HG02970 (cell line): ENCODE measurements around the gene BMX.

ENCODE experiments used
- ATAC-seq: cut with Tn5 transposase; IDR thresholded peaks from one replicate; pipeline ENCODE4 v1.9.1; 2021; ENCODE audit warnings: mild to moderate bottlenecking, moderate library complexity, moderate number of reproducible peaks; ENCODE audit not compliant: unreplicated experiment, low FRiP score

BMX gene

DNA sequence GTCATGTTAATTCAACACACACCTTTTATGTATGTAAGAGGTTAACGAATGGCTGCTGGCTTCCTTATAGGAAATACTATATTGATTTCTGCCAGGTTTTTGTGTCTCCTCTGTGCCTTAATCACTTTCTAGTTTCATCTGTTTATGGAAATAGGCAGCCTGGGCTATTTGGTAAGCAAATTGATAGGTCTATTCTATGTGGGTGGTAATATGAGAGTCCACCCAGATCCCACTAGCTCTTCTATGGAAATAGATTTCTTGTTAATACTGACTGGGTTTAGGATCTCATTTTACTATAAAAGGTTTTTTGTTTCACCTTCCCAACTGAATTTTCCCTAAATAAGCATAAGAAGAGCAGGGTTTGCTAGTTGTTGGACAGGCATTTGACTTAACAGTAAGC lies 4.1 kb downstream of the BMX start:
- ATAC-seq = no peak

- no peak for ATAC-seq
Measured at GRCh38 chrX:15505101-15505500, 4.5 kb downstream of the BMX start.

DNA sequence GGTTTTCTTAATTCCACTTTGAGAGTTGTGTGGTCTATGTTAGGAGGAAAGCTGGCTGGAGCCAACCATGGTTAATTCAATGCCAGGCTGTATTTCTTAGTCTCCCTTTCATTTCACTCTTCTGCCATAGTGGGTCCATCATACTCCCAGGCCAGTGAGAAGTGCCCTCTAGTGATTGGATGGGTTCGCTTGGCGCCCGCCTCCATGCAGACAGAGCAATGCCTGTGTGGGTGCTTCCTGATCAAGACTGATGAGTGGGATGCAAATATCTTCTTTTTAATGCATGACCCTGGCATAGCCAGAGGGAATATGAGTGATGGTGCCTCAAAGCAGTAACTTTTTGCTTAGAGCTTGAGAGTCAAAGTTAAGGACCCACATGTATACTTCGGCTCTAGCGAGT lies 6.4 kb downstream of the BMX start:
- no peak for ATAC-seq

DNA sequence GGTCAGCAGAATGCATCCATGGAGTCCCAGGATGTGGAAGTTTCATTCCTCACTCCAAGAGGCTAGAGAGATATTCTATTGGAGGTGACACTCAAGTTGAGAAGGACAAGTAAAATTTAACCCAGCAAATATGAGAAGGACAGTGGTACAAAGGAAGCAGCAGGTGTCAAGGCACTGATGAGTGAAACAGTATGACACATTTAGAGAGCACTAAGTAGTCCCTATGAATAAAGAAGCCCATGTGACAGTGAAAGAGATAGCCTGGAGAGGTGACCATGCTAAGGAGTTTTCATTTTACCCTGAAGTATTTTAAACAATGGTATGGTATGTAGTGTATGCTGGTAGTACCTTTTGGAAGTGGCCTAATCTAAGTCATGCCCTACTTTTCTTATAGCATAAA lies 9.2 kb downstream of the BMX start:
- ATAC-seq = no peak

GRCh38 chrX:15511563-15511962 lies 11.0 kb downstream of the BMX start:
- no peak for ATAC-seq

- ATAC-seq = no peak
Measured at GRCh38 chrX:15512401-15512965, 11.9 kb downstream of the BMX start.

DNA sequence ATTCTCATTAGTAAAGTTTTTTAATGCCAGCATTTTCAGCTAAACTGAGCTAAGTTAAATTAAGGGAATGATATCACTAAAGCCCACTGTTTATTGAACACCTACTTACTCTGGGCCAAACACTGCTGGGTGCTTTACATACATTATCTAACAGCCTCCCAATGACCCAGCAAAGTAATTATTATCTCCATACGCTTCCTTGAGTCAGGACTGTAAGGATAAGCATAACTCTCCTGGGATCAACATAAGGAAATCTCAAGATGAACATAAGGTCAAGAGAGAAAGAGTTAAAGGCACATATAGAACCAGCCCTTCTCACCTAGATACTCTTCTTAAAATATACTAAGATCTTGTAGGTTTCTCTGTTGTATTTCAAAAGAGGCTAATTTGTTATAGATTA lies 13.7 kb downstream of the BMX start:
- ATAC-seq = no peak

DNA sequence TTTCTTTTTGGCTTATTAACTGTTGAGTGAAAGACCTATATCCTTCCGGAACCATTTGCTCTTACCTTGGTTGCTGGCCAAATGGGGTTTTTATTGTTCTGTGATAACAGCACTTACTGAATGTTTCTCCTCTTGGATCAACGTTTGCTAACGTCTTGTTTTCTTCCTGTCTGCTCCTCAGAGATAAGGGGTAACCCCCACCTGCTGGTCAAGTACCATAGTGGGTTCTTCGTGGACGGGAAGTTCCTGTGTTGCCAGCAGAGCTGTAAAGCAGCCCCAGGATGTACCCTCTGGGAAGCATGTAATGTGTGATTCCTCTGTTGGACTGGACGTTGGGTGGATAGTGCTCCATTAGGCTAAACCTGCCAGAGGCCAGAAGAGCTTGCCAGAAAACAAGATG lies 15.3 kb downstream of the BMX start:
- ATAC-seq = no peak

DNA sequence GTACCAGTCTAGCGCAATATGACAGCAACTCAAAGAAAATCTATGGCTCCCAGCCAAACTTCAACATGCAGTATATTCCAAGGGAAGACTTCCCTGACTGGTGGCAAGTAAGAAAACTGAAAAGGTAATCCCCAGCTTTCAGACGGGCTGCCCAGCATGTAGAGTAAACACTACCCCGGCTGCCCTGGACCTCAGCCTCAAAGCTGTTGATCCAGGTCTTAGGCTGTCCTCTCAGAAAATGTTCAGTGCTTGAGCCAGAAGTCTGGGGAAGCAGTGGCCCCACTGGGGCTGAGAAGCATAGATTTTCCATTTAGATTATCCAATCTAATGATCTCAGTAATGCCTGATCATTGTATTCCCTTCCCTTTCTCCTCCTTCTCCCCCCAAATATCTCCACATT lies 21.9 kb downstream of the BMX start:
- no peak for ATAC-seq

GRCh38 chrX:15523088-15523487 lies 22.5 kb downstream of the BMX start:
- ATAC-seq = no peak

DNA sequence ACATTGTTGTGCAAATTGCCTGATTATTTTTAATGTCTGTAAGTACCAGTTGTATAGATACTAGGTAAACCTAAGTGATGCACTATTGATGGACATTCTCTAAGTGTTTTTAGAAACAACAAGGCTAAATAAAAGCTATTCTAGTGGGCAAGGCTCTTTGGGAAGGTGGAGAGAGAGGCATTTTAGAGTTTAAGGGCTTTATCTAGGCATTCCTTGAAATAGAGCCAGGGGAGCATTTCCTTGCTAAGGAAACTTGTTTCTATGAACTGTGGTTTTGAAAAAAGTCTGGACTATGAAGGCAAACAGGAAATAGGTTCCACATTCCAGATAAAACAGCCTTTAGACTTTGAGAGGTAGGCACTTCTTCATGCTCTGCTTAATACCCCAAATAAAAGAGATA lies 23.8 kb downstream of the BMX start:
- no peak for ATAC-seq

GRCh38 chrX:15525664-15526416 lies 25.2 kb downstream of the BMX start:
- no peak for ATAC-seq

- ATAC-seq = no peak
Measured at GRCh38 chrX:15529165-15529564, 28.6 kb downstream of the BMX start.

DNA sequence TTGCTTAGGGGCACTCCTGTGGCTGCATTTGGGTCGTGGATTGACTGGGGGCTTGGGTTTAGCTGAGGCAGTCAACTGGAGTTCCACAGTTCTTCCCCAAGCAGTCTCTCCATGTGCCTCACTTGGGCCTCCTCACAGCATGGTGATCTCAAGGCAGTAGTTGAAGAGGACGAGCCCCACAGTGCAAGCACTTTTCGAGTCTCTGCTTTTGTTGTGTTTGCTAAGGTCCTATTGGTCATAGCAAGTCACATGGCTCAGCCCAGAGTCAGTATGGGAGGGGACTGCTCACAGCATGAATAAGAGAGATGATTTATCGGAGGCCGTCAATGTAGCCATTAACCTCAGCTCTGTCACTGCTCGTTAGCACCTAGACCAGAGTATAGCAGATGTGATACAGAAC lies 29.7 kb downstream of the BMX start:
- no peak for ATAC-seq

DNA sequence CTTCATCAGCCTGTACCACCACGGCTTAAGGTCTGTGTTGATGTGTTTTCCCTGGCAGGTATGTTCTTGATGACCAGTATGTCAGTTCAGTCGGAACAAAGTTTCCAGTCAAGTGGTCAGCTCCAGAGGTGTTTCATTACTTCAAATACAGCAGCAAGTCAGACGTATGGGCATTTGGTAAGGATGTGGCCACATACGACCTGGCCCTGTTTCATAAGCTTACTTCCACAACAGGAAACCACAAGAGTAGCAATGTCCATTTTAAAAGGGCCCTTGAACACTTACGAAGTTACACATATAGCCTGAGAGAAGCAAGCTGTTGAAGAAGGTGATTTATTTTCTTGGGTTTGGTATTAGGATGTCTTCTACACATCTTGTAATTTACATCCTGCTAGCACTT lies 46.1 kb downstream of the BMX start:
- no peak for ATAC-seq

DNA sequence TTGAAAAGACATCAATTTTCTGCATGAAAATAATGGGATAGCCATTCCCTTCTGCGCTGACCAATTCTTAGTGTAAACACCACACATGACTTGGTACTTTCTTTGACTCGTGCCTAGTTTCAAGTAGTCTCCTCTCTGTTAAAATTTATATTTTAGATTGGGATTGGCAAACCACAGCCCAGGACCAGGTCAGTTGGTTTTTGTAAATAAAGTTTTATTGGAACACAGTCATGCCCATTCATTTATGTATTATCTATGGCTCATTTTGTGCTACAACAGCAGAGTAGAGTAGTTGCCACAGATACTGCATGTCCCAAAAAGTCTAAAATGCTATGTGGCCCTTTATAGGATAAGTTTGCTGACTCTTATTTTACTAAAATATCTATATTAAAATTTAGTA lies 46.7 kb downstream of the BMX start:
- no peak for ATAC-seq

DNA sequence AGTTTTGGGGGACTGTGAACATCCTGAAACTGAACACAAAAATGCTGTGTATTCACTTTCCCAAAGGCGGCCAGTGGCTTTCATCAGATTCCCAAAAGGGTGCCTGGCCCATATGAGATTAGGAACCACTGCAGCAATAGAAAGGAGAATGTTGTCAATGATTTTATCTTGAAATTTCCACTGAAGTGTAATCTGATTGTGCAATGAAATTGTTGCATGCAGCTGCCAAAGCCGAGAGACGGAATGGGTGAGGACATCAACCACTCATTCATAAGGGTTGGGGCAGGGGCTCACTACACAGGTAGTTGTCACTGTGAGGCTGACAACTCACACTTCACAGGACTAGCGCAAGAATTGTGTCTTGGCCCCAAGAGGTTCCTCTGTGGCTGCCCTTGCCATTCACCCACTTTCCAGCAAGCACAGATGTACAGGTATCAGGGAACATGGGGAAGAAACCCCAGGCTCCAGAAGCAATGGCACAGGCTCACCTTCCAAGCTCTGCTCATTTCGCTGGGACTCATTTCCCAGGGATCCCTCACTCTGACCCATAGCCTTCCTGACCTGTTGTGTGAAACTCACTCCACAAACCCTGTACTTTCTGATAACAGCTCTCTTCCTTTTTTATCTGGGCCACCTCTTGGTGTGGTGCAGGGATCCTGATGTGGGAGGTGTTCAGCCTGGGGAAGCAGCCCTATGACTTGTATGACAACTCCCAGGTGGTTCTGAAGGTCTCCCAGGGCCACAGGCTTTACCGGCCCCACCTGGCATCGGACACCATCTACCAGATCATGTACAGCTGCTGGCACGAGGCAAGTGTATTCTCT lies 48.8 kb downstream of the BMX start:
- ATAC-seq = no peak

- ATAC-seq = no peak
Measured at GRCh38 chrX:15559227-15559626, 58.6 kb downstream of the BMX start.

- no peak for ATAC-seq
Measured at GRCh38 chrX:15560924-15561323, 60.3 kb downstream of the BMX start.

DNA sequence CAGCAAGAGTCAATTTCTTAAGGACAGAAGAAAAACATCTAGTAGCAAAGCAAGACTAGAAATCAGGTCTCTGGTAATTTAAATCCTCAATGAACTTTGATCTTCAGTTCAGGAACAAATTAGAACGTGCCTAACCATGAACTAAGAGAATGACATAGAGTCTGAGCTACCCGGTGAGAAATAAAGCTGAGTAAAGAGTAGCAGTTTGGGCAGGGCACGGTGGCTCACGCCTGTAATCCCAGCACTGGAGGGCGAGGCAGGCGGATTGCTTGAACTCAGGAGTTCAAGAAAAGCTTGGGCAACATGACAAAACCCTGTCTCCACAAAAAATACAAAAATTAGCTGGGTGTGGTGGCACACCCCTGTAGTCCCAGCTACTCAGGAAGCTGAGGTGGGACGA lies 62.4 kb downstream of the BMX start:
- no peak for ATAC-seq

DNA sequence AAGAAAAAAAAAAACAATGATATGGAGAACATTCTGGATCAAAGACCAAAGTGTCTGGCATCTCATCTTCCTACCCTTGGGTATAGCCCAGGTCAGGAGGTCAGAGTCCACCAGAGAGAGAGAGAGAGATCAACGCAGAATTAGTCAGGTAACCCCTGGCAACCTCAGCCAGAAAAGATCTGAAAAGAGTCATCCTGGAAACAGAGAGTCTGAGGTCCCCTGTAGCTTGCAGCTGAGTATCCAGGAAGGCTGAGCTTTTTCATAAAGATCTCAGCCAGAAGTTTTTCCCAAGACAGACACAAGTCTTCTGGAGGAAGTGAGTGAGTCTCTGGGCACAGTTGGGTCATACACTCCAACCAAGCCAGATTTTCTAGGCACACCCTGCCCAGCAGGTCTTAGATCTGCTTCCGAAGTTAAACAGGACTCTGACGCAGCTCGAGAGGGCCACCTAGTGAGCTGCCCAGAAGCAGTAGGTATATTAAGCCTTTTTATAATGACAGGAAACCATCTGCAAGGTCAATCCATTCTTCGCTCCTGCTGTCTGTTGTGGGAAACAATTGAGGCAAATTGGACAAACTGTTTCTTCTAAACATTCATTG lies 64.5 kb downstream of the BMX start:
- ATAC-seq = no peak
